Measurements from ENCODE around the gene MARCHF4. TPM values are rescaled to one million over a fixed set of nuclear protein-coding genes. Genes with fewer than 3 reads are reported as not detected.
"Not testable (repeated sequence)": the region's sequence is repeated elsewhere in the genome, so short reads cannot be mapped to it uniquely, and the experiment has no call there.

Gene MARCHF4
- total RNA-seq, 4 donors from 2014 or later, result not detected

DNA sequence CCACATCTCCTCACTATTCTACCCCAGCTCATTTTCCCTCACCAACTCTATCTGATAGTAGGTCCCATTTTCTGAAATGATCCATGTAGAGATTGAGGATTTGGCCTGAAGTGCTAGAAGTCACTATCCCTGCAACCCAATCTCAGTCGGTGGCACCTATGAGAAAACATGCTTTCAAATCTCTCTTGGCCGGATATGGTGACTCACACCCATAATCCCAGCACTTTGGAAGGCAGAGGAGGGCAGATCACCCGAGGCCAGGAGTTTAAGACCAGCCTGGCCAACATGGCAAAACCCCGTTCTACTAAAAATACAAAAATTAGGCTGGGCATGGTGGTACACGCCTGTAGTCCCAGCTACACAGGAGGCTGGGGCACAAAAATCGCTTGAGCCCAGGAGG lies 19.1 kb upstream of the MARCHF4 start:
- TF ChIP-seq POLR2A (IDR thresholded peaks at IDR 0.05), result no peak
- TF ChIP-seq EP300 (IDR thresholded peaks at IDR 0.05), result no peak
- TF ChIP-seq, protein P1, sequence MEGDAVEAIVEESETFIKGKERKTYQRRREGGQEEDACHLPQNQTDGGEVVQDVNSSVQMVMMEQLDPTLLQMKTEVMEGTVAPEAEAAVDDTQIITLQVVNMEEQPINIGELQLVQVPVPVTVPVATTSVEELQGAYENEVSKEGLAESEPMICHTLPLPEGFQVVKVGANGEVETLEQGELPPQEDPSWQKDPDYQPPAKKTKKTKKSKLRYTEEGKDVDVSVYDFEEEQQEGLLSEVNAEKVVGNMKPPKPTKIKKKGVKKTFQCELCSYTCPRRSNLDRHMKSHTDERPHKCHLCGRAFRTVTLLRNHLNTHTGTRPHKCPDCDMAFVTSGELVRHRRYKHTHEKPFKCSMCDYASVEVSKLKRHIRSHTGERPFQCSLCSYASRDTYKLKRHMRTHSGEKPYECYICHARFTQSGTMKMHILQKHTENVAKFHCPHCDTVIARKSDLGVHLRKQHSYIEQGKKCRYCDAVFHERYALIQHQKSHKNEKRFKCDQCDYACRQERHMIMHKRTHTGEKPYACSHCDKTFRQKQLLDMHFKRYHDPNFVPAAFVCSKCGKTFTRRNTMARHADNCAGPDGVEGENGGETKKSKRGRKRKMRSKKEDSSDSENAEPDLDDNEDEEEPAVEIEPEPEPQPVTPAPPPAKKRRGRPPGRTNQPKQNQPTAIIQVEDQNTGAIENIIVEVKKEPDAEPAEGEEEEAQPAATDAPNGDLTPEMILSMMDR (IDR thresholded peaks at IDR 0.05), result no peak
- WGBS, 2 donors, result 82 to 84% methylated on average over 6 of the region's 6 CpGs

DNA sequence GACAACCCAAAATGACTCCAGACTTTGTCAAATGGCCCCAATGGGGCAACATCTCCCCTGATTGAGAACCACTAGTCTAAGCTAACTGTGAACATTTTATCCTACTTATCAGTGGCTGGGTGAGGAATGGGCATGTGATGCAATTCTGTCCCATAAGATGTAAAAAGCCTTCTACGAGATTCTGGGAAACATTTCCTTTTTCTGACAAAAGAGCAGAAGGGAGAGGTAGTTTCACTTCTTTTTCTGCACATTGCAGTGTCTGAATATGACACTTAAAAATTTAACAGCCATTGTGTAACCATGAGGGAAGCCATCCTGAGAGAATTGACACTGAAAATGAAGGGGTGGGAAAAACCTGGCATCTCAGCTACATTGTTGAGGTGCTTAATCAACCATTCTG lies 17.3 kb upstream of the MARCHF4 start:
- no peak overlapping the region for H3K4me3 ChIP-seq
- peaks cover 0 to 5% (median 0%) of the 10 kb centered on the region in 4 donors for H3K9me3 ChIP-seq

More for the DNA sequence above, 19.1 kb upstream of the MARCHF4 start:
- Histone ChIP-seq H3K9me3 (peaks cover 0 to 5% (median 0%) of the 10 kb centered on the region in 4 donors), H3K27me3 (peaks cover 0 to 4% of the 10 kb centered on the region in 2 donors), H3K4me3 (no peak overlapping the region), H3K4me1 (no peaks in the 10 kb centered on the region), H3K36me3 (no peaks in the 10 kb centered on the region), H3K27ac (no peak overlapping the region)
- no peak for DNase-seq (ENCODE audit: low spot score in 2 of 2)

DNA sequence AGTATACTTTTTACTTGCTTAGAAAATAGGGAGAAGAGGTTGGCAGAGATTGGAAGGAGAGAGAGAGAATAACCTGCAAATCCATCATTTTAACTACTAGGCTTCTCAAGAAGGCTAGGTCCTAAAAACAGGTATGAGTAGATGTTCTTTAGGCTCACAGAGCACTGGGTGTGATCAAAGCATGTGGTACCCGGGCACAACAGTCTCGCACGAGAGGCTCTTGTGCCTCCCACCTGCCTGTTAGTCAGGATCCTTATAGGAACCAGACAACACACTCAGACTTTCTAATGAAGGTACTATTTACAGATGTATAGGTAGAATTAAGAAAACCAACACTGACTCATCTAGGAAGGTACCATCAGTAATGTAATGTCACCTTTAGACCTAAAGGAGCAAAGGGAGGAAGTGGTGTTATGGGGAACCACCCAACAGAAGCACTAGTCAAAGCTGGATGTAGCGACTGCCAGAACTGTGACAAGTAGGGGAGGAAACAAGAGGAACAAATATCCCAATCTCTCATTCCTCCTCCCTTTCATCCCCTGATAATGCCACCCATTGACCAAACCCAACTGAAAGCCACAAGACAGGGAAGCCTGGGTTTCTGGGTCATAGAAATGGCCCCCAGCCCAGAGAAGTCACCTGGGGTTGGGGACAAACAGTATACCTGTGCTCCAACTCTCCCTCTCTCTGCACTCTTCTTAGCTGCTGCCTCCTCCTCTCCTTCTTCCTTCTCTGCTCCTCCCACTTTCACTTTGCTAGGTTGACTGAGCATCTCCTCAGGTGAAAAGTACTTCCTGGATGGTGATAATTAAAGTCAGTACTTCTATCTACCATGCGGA lies 16.0 kb upstream of the MARCHF4 start:
- no peak overlapping the region for H3K27ac ChIP-seq
- H3K27me3 ChIP-seq, result peaks cover 0 to 4% of the 10 kb centered on the region in 2 donors
- no peaks in the 10 kb centered on the region for H3K4me1 ChIP-seq
- TF ChIP-seq POLR2A (IDR thresholded peaks at IDR 0.05) (no peak), EP300 (IDR thresholded peaks at IDR 0.05) (no peak)
- TF ChIP-seq, protein P1 (IDR thresholded peaks at IDR 0.05), result no peak
- no peak overlapping the region for H3K4me3 ChIP-seq
- no peak for DNase-seq (ENCODE audit: low spot score in 2 of 2)
- no peaks in the 10 kb centered on the region for H3K36me3 ChIP-seq
- WGBS, 2 donors, result 85 to 86% methylated on average over 5 of the region's 5 CpGs
- peaks cover 0 to 5% (median 0%) of the 10 kb centered on the region in 4 donors for H3K9me3 ChIP-seq

More for the DNA sequence above, 17.3 kb upstream of the MARCHF4 start:
- TF ChIP-seq, protein P1 (IDR thresholded peaks at IDR 0.05), result no peak
- no peak for TF ChIP-seq EP300 (IDR thresholded peaks at IDR 0.05)
- Histone ChIP-seq H3K36me3 (no peaks in the 10 kb centered on the region), H3K27ac (no peak overlapping the region), H3K27me3 (peaks cover 0 to 4% of the 10 kb centered on the region in 2 donors), H3K4me1 (no peaks in the 10 kb centered on the region)
- no peak for DNase-seq (ENCODE audit: low spot score in 2 of 2)
- 50 to 64% methylated on average over 1 of the region's 1 CpG for WGBS, 2 donors

- no peak overlapping the region for H3K4me3 ChIP-seq
- peaks cover 0 to 5% (median 0%) of the 10 kb centered on the region in 4 donors for H3K9me3 ChIP-seq
- H3K27me3 ChIP-seq, result no peaks in the 10 kb centered on the region
- 97 to 100% methylated on average over 2 of the region's 2 CpGs for WGBS, 2 donors
- DNase-seq (ENCODE audit: low spot score in 2 of 2), result no peak
- no peaks in the 10 kb centered on the region for H3K36me3 ChIP-seq
- H3K27ac ChIP-seq, result no peak overlapping the region
- TF ChIP-seq, protein P1 (IDR thresholded peaks at IDR 0.05), result no peak
- TF ChIP-seq POLR2A (IDR thresholded peaks at IDR 0.05), result no peak
- TF ChIP-seq EP300 (IDR thresholded peaks at IDR 0.05), result no peak
- no peaks in the 10 kb centered on the region for H3K4me1 ChIP-seq
Measured at GRCh38 chr2:216387262-216387661, 15.0 kb upstream of the MARCHF4 start.

DNA sequence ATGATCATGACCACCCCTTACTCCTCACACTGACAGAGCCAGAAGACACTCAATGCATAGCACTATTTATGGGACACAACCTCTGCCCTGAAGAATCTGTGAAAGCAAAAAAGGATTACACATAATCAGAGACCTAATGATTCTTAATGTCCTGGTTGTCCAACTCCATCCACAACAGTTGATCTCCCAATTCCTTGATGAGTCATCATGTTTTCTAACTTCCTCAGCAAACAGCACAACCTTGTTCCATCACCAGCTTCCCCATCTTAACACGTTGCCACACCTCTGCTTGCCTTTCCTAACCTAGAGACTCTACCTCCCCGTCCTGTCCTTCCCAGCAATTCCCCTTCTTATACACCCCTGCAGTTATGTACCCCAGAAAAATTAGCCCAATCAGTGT lies 13.2 kb upstream of the MARCHF4 start:
- H3K4me1 ChIP-seq, result no peaks in the 10 kb centered on the region
- DNase-seq (ENCODE audit: low spot score in 2 of 2), result no peak
- no peaks in the 10 kb centered on the region for H3K27me3 ChIP-seq
- H3K27ac ChIP-seq, result no peak overlapping the region
- TF ChIP-seq EP300 (IDR thresholded peaks at IDR 0.05) (no peak), POLR2A (IDR thresholded peaks at IDR 0.05) (no peak)
- TF ChIP-seq, protein P1 (IDR thresholded peaks at IDR 0.05), result no peak
- no peaks in the 10 kb centered on the region for H3K36me3 ChIP-seq
- WGBS, 2 donors, result 63 to 72% methylated on average over 2 of the region's 2 CpGs
- peaks cover 0 to 5% (median 0%) of the 10 kb centered on the region in 4 donors for H3K9me3 ChIP-seq
- H3K4me3 ChIP-seq, result no peak overlapping the region

GRCh38 chr2:216384409-216384808 lies 12.1 kb upstream of the MARCHF4 start:
- not testable (repeated sequence) for DNase-seq (ENCODE audit: low spot score in 2 of 2); H3K4me3 ChIP-seq; H3K4me1 ChIP-seq; H3K27ac ChIP-seq; H3K36me3 ChIP-seq; H3K27me3 ChIP-seq; H3K9me3 ChIP-seq
- 81 to 90% methylated on average over 2 of the region's 2 CpGs for WGBS, 2 donors
